NCI-H526 treated with DMSO at 0.1 percent for 48 hours (cell line): ENCODE measurements around the gene SMG6.
A peak's percentile ranks its signal among the peaks of the same experiment; 100 is the strongest.

Source experiments
- DNase-seq: peaks from one replicate; lab custom pipeline; 2025; lab: John Stamatoyannopoulos, UW

The SMG6 gene

DNA sequence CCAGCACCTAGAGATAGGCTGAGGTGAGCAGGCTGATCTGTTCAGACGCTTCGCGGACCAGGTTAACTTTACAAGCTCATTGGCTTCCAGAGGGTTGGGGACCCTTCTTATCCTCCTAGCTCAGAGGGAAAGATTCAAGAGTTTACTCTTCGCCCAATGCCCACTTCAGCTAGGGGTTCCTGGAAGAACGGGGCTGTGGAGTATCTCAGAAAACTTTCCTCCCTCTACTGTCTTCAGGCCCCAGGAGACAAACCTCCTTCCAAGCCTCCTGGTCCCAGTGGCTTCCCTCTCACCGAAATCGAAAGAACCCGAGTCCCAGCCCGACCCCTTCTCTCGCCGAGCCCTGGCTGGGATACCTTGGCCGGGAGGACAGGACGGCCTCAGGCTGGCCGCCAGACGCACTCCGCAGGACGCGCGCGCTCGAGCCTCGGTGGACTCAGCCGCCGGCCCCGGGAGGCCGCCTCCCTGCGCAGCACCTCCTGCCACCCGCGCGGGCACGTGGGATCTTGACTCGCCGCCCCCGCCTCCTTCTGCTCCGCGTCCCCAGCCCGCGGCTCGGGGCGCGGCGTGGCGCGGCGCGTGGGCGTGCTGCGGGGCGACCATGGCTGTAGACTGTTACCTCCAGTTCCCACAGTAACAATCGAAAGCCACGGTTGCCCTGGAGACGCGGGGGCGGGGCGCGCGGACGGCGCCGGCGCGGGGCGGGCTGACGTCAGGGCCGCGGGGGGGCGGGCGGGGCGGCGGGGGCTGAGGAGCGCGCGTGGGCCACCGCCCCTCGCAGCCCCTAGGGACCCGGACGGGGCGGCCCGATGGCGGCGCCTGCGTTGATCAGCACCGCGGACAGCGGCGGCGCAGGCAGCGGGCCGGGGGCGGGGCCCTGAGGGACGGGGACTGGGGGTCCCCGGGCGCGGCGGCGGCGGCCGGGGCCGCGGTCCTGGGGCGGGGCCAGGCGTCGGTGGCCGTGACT lies 254.0 kb downstream of the SMG6 start:
- DNase-seq: peak; percentile 13

GRCh38 chr17:2048805-2049204 lies 254.8 kb downstream of the SMG6 start:
- no peak for DNase-seq

GRCh38 chr17:2047590-2047989 lies 256.0 kb downstream of the SMG6 start:
- DNase-seq: no peak

DNA sequence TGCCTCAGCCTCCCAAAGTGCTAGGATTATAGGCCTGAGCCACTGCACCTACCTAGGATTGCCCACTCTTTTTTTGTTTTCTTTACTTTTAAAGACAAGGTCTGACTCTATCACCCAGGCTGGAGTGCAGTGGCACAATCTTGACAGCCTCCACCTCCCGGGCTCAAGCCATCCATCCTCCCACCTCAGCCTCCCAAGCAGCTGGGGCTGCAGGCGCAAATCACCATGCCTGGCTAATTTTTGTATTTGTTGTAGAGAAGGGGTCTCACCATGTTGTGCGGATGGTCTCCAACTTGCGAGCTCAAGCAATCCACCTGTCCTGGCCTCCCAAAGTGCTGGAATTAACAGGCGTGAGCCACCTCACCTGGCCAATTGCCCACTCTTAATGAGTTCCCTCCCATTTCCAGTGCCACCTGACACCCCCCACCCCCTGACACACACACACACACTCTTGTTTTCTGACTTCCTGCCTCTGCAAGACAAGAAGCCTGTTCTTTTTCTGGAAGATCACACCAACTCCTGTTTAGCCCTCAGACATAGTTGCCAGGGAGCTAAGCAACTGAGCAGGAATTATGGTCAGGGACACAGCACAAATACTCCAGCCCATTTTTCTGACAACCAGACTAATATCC lies 259.2 kb downstream of the SMG6 start:
- no peak for DNase-seq

GRCh38 chr17:2043785-2044184 lies 259.8 kb downstream of the SMG6 start:
- DNase-seq: no peak

GRCh38 chr17:2042933-2043332 lies 260.7 kb downstream of the SMG6 start:
- no peak for DNase-seq

GRCh38 chr17:2042390-2042847 lies 261.2 kb downstream of the SMG6 start:
- no peak for DNase-seq

GRCh38 chr17:2041561-2042389 lies 261.8 kb downstream of the SMG6 start, which contains the start of gene OVCA2:
OVCA2 (plus strand) TSS chr17:2042022; CDS start chr17:2042048, 26 bp downstream.
- peak; percentile 81 for DNase-seq

DNA sequence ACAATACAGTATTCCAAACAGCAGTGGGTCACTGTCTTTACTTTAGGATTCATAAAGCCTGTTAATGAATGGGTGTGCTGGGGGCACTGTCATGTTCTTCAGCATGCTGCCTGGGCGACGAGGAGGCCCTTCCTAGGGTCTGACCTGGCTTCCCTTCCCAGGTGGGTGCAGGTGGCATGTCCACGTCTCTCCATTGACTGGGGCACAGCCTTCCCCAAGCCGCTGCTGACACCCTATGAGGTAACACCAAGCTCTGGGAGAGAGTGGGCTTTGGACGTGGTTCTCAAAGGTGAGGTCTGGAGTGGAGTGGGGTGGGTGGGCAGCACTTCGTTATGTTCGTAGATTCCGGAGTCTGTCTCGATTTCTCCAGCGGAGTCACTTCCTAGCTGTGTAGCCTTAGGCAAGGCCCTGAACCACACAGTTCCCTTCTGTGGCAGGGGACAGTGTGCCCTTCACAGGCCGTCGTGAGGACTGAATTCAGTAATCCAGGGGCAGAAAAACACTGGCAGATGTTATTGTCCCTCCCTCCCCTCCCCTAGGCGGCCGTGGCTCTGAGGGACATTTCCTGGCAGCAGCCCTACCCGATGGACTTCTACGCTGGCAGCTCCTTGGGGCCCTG lies 262.5 kb downstream of the SMG6 start:
- DNase-seq: no peak

DNA sequence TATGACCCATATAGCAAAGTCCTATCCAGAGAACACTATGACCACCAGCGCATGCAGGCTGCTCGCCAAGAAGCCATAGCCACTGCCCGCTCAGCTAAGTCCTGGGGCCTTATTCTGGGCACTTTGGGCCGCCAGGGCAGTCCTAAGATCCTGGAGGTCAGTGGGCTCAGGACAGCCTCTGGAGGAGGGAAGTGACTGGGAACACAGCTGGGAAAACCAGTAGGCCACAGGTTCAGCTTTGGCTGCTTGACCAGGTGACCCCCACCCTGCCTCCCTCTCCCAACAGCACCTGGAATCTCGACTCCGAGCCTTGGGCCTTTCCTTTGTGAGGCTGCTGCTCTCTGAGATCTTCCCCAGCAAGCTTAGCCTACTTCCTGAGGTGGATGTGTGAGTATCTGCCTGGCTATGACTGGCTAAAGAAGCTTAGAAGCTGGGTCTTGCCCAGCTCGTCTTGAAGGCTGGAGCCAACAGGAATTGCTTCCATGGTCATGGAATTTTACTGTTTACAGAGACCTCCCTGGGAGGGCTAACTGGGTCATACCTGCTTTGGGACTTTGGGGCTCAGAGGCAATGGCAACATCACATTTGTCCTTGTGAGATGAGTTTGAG lies 263.3 kb downstream of the SMG6 start:
- no peak for DNase-seq

GRCh38 chr17:2037155-2037554 lies 266.4 kb downstream of the SMG6 start:
- DNase-seq: no peak

DNA sequence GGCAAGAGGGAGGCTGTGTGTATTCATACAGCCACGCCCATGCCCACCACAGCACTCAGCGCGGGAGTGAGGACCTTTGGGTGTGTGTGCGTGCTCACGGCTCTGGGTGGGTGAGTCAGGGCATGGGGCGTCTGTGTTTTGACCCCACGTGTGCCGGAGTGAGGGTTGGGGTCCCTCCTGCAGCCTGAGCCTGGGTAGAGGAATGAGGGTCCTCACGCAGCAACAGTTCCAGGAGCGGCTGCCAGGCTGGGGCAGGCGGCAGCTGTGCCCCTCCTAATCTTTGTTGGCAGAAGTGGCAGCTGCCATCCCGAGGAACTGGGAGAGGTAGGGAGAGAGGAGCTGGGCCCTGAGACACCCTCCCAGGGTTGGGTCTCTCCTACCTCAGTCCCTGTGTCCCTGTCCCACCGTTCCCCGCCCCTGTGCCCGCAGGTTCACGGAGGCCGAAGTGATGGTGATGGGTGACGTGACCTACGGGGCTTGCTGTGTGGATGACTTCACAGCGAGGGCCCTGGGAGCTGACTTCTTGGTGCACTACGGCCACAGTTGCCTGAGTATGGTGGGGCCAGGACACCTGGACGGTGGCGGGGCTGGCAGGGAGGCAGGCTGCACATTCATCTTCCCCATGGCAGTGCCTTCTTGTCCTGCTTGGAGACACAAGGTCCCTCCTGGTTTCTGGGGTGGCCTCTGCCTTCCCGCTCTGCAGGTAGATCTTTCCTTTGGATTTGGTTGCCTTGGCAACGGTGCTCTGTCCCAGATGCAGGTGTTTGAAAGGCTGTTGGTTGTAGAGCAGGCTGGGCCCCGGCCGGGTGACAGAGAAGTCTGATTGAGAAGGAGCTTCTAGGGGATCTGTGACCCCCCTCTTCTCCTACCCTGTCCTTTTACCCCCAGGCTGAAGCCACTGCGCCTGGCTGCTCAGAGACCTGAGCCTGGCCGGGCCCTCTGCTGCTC lies 267.8 kb downstream of the SMG6 start:
- no peak for DNase-seq

DNA sequence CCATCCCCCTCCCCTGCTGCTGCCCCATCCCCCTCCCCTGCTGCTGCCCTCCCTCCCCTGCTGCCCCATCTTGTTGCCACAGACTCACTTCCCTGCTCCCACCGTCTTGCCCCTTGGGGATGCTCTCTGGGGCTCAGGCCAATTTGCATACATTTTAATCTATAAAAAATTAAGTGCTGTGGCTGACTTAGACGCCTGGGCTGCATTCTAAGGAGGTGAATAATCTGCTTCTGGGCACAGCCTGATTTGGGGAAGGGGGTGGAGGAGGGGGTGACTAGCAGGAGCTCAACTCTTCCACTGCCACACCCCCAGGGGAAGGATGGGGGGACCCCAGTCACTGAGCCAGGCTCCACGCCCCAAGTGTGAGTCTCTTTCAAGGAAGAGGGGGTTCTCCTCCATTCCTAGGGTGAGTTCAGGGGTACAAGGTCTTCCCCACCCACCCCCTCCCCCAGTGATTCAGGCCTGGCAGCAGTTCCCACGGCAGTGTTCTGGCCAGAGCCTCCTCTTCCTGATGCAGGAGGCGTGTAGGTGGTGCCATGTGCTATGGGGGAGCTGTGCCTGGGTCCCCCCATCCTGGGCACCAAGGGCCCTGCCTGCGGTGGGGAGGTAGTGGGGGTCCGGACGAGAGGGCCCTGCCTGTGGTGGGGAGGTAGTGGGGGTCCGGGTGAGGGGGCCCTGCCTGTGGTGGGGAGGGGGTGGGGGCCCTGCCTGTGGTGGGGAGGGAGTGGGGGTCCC lies 268.6 kb downstream of the SMG6 start:
- no peak for DNase-seq

DNA sequence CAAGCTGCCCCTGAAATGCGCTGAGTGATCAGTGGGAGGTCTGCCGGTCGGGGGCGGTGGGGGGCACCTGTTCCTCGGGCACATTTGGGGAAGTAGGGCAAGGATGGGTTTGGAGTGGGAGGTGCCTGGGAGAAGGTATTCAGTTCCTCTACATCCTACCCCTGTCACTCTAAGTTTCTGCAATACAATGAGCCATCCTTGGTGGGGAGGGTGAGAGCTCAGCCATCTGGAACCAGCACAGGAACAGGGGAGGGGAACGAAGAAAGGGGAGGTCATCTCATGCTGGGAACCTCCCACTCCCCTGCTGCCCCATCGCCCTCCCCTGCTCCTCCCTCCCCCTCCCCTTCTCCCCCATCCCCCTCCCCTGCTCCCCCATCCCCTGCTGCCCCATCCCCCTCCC lies 269.4 kb downstream of the SMG6 start:
- DNase-seq: no peak

- no peak for DNase-seq
Observed at GRCh38 chr17:2033153-2033552, 270.4 kb downstream of the SMG6 start.

DNA sequence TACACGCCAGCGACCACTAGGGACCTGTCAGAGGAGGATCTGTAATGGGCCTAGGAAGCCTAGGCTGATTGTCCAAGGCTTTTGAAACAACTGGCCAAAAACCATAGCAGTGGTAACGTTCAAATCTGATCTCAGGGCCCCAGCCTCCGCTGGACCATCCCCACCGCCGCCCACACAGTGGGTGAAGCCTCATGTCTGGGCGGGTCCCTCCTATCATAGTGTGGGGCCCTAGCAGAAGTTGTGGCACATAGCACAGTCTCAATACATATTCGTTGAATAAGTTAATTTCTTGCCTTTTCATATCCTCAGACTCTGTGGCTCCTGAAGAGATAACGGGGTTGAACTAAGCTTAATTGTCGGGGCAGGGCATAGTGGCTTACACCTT lies 272.8 kb downstream of the SMG6 start:
- DNase-seq: no peak

DNA sequence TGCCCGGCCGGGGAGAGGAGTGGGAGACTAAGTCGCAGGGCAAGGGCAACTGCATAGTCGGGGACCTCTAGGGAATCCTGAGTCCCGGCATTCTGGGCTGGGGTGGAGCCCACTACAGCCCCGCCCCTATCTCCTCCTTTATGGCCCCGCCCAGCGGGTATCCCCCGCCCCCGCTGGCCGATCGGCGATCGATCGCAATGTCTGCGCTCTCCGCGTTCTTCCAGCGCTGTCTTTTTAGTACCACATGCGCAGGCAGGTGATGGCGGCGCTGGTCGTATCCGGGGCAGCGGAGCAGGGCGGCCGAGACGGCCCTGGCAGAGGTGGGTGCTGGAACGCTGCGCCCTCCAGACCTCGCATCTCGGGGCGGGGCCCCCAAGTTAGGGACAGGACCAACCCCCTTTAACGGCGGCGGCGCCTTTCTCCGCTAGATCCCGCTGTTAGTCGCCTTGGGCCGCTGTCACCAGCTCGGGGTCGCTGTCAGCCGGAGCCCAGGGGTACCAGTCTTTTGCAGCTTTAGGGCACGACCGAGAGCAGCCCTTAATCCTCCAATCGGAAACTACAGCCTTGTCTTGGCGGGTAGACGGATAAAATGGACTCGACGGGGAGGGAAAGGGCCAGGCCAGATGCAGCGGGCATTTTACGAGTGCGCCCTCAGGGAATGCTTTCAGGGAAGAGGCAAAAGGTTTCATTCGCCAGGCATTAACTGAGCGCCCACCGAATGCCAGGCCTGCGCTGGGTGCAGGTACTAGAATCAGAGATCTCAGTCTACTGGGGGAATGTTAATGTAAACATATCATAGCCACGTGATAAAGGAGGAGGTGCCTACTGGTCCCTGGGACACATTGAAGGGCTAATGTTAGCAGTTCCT lies 273.4 kb downstream of the SMG6 start, which contains the start of gene DPH1:
Gene DPH1 (plus strand): TSS at position 243 of the 868 bp plus-strand sequence. CDS start 17 bp downstream, at position 260.
- peak; percentile 66 for DNase-seq

GRCh38 chr17:2028737-2029136 lies 274.8 kb downstream of the SMG6 start:
- no peak for DNase-seq
